ENCODE measurements around the gene KLK7. TPM values are rescaled to one million over a fixed set of nuclear protein-coding genes. Genes with fewer than 3 reads are reported as not detected.

KLK7 gene
- total RNA-seq, 2 experiments from 2014 or later: not detected

GRCh38 chr19:51007488-51007887 is 23.8 kb upstream of the KLK7 start:
- ChIA-PET CTCF (no interaction called here), POLR2A (no interaction called here)
- no peaks in the 10 kb centered on the region for H3K9me3 Mint-ChIP-seq (ENCODE audit: insufficient read depth)
- no peak overlapping the region for H3K27ac Mint-ChIP-seq
- no peak for DNase-seq
- no peaks in the 10 kb centered on the region for H3K36me3 Mint-ChIP-seq (ENCODE audit: low read depth)
- no peak for ATAC-seq
- H3K27me3 Mint-ChIP-seq (ENCODE audit: low read depth): peaks cover 2% of the 10 kb centered on the region
- no peaks in the 10 kb centered on the region for H3K4me1 Mint-ChIP-seq (ENCODE audit: low read depth)
- no peak overlapping the region for H3K4me3 Mint-ChIP-seq

GRCh38 chr19:51006406-51006805 is 22.7 kb upstream of the KLK7 start:
- ChIA-PET CTCF (no interaction called here), POLR2A (interaction anchor here (0.6 kb wide), 1 partner anchor 829 kb away, joined by 4 read pairs; no protein-coding TSS in a partner anchor)

GRCh38 chr19:51005248-51005647 is 21.5 kb upstream of the KLK7 start:
- Mint-ChIP-seq H3K4me1 (ENCODE audit: low read depth) (no peaks in the 10 kb centered on the region), H3K27ac (no peak overlapping the region), H3K36me3 (ENCODE audit: low read depth) (no peaks in the 10 kb centered on the region), H3K9me3 (ENCODE audit: insufficient read depth) (no peaks in the 10 kb centered on the region), H3K27me3 (ENCODE audit: low read depth) (peaks cover 6% of the 10 kb centered on the region), H3K4me3 (no peak overlapping the region)
- CTCF ChIA-PET: no interaction called here
- ATAC-seq (no peak), DNase-seq (no peak)
- POLR2A ChIA-PET: no interaction called here

More at GRCh38 chr19:51006406-51006805, 22.7 kb upstream of the KLK7 start:
- no peaks in the 10 kb centered on the region for H3K36me3 Mint-ChIP-seq (ENCODE audit: low read depth)
- no peaks in the 10 kb centered on the region for H3K9me3 Mint-ChIP-seq (ENCODE audit: insufficient read depth)
- H3K27me3 Mint-ChIP-seq (ENCODE audit: low read depth): peaks cover 6% of the 10 kb centered on the region
- no peak overlapping the region for H3K4me3 Mint-ChIP-seq
- no peak for DNase-seq
- H3K4me1 Mint-ChIP-seq (ENCODE audit: low read depth): no peaks in the 10 kb centered on the region
- ATAC-seq: no peak
- H3K27ac Mint-ChIP-seq: no peak overlapping the region

- ChIA-PET CTCF (no interaction called here), POLR2A (no interaction called here)
- H3K36me3 Mint-ChIP-seq (ENCODE audit: low read depth): no peaks in the 10 kb centered on the region
- H3K27me3 Mint-ChIP-seq (ENCODE audit: low read depth): peaks cover 6% of the 10 kb centered on the region
- no peak overlapping the region for H3K27ac Mint-ChIP-seq
- H3K4me3 Mint-ChIP-seq: no peak overlapping the region
- no peaks in the 10 kb centered on the region for H3K9me3 Mint-ChIP-seq (ENCODE audit: insufficient read depth)
- no peaks in the 10 kb centered on the region for H3K4me1 Mint-ChIP-seq (ENCODE audit: low read depth)
- DNase-seq (no peak), ATAC-seq (no peak)
Observed at GRCh38 chr19:51003316-51003715, 19.6 kb upstream of the KLK7 start.

GRCh38 chr19:51002542-51003311 is 19.0 kb upstream of the KLK7 start:
- Mint-ChIP-seq H3K4me3 (no peak overlapping the region), H3K27ac (no peak overlapping the region), H3K27me3 (ENCODE audit: low read depth) (peaks cover 6% of the 10 kb centered on the region), H3K36me3 (ENCODE audit: low read depth) (no peaks in the 10 kb centered on the region), H3K4me1 (ENCODE audit: low read depth) (no peaks in the 10 kb centered on the region), H3K9me3 (ENCODE audit: insufficient read depth) (no peaks in the 10 kb centered on the region)
- POLR2A ChIA-PET: interaction anchor here (0.7 kb wide), 1 partner anchor 40 kb away, joined by 3 read pairs; no protein-coding TSS in a partner anchor
- DNase-seq (peak; percentile 43), ATAC-seq (peak; percentile 47)
- CTCF ChIA-PET: no interaction called here

- DNase-seq (no peak), ATAC-seq (no peak)
- Mint-ChIP-seq H3K27me3 (ENCODE audit: low read depth) (peaks cover 6% of the 10 kb centered on the region), H3K27ac (no peak overlapping the region), H3K36me3 (ENCODE audit: low read depth) (no peaks in the 10 kb centered on the region), H3K9me3 (ENCODE audit: insufficient read depth) (no peaks in the 10 kb centered on the region), H3K4me1 (ENCODE audit: low read depth) (no peaks in the 10 kb centered on the region), H3K4me3 (no peak overlapping the region)
- CTCF ChIA-PET: no interaction called here
- POLR2A ChIA-PET: interaction anchor here (0.7 kb wide), 1 partner anchor 41 kb away, joined by 3 read pairs; no protein-coding TSS in a partner anchor
Observed at GRCh38 chr19:51002089-51002532, 18.4 kb upstream of the KLK7 start.

- H3K4me1 Mint-ChIP-seq (ENCODE audit: low read depth): no peaks in the 10 kb centered on the region
- DNase-seq (no peak), ATAC-seq (no peak)
- H3K9me3 Mint-ChIP-seq (ENCODE audit: insufficient read depth): no peaks in the 10 kb centered on the region
- CTCF ChIA-PET: no interaction called here
- no peaks in the 10 kb centered on the region for H3K36me3 Mint-ChIP-seq (ENCODE audit: low read depth)
- no peak within 1 kb of the TSS for H3K4me3 Mint-ChIP-seq
- H3K27ac Mint-ChIP-seq: no peak within 1 kb of the TSS
- POLR2A ChIA-PET: interaction anchor here (0.7 kb wide), 1 partner anchor 42 kb away, joined by 3 read pairs; no protein-coding TSS in a partner anchor
- H3K27me3 Mint-ChIP-seq (ENCODE audit: low read depth): peaks cover 6% of the 10 kb centered on the region
Observed at GRCh38 chr19:51001515-51001914, 17.8 kb upstream of the KLK7 start, which contains the start of gene KLK8. Gene KLK8, minus strand, starts transcription at chr19:51001604. Its CDS starts 437 bp downstream, at chr19:51001167.

- H3K4me1 Mint-ChIP-seq (ENCODE audit: low read depth): no peaks in the 10 kb centered on the region
- no peaks in the 10 kb centered on the region for H3K9me3 Mint-ChIP-seq (ENCODE audit: insufficient read depth)
- ATAC-seq (no peak), DNase-seq (no peak)
- POLR2A ChIA-PET: no interaction called here
- H3K4me3 Mint-ChIP-seq: no peak overlapping the region
- H3K27ac Mint-ChIP-seq: no peak overlapping the region
- CTCF ChIA-PET: no interaction called here
- H3K36me3 Mint-ChIP-seq (ENCODE audit: low read depth): no peaks in the 10 kb centered on the region
- H3K27me3 Mint-ChIP-seq (ENCODE audit: low read depth): peaks cover 6% of the 10 kb centered on the region
Observed at GRCh38 chr19:51000981-51001380, 17.3 kb upstream of the KLK7 start.

- no peak overlapping the region for H3K27ac Mint-ChIP-seq
- DNase-seq (no peak), ATAC-seq (no peak)
- no peaks in the 10 kb centered on the region for H3K36me3 Mint-ChIP-seq (ENCODE audit: low read depth)
- H3K9me3 Mint-ChIP-seq (ENCODE audit: insufficient read depth): no peaks in the 10 kb centered on the region
- CTCF ChIA-PET: no interaction called here
- peaks cover 6% of the 10 kb centered on the region for H3K27me3 Mint-ChIP-seq (ENCODE audit: low read depth)
- POLR2A ChIA-PET: no interaction called here
- no peaks in the 10 kb centered on the region for H3K4me1 Mint-ChIP-seq (ENCODE audit: low read depth)
- H3K4me3 Mint-ChIP-seq: no peak overlapping the region
Observed at GRCh38 chr19:51000426-51000825, 16.7 kb upstream of the KLK7 start.

GRCh38 chr19:50998686-50999085 is 15.0 kb upstream of the KLK7 start:
- H3K4me1 Mint-ChIP-seq (ENCODE audit: low read depth): no peaks in the 10 kb centered on the region
- no peak for ATAC-seq

GRCh38 chr19:50998061-50998460 is 14.3 kb upstream of the KLK7 start:
- no peaks in the 10 kb centered on the region for H3K36me3 Mint-ChIP-seq (ENCODE audit: low read depth)
- ATAC-seq (no peak), DNase-seq (no peak)
- H3K27ac Mint-ChIP-seq: no peak overlapping the region
- ChIA-PET CTCF (no interaction called here), POLR2A (no interaction called here)
- peaks cover 4% of the 10 kb centered on the region for H3K27me3 Mint-ChIP-seq (ENCODE audit: low read depth)
- H3K9me3 Mint-ChIP-seq (ENCODE audit: insufficient read depth): no peaks in the 10 kb centered on the region
- H3K4me3 Mint-ChIP-seq: no peak overlapping the region
- no peaks in the 10 kb centered on the region for H3K4me1 Mint-ChIP-seq (ENCODE audit: low read depth)

More at GRCh38 chr19:50998686-50999085, 15.0 kb upstream of the KLK7 start:
- no peaks in the 10 kb centered on the region for H3K36me3 Mint-ChIP-seq (ENCODE audit: low read depth)
- CTCF ChIA-PET: no interaction called here
- H3K27ac Mint-ChIP-seq: no peak overlapping the region
- no peaks in the 10 kb centered on the region for H3K9me3 Mint-ChIP-seq (ENCODE audit: insufficient read depth)
- POLR2A ChIA-PET: no interaction called here
- H3K27me3 Mint-ChIP-seq (ENCODE audit: low read depth): peaks cover 4% of the 10 kb centered on the region
- no peak overlapping the region for H3K4me3 Mint-ChIP-seq
- DNase-seq: no peak

- H3K4me3 Mint-ChIP-seq: no peak overlapping the region
- POLR2A ChIA-PET: no interaction called here
- no peaks in the 10 kb centered on the region for H3K9me3 Mint-ChIP-seq (ENCODE audit: insufficient read depth)
- H3K27me3 Mint-ChIP-seq (ENCODE audit: low read depth): peaks cover 9% of the 10 kb centered on the region
- no peaks in the 10 kb centered on the region for H3K4me1 Mint-ChIP-seq (ENCODE audit: low read depth)
- ATAC-seq (no peak), DNase-seq (no peak)
- H3K36me3 Mint-ChIP-seq (ENCODE audit: low read depth): no peaks in the 10 kb centered on the region
- no peak overlapping the region for H3K27ac Mint-ChIP-seq
- CTCF ChIA-PET: no interaction called here
Observed at GRCh38 chr19:50994129-50994528, 10.4 kb upstream of the KLK7 start.

- POLR2A ChIA-PET: no interaction called here
- DNase-seq (no peak), ATAC-seq (no peak)
- H3K9me3 Mint-ChIP-seq (ENCODE audit: insufficient read depth): no peaks in the 10 kb centered on the region
- no peaks in the 10 kb centered on the region for H3K4me1 Mint-ChIP-seq (ENCODE audit: low read depth)
- H3K27ac Mint-ChIP-seq: no peak overlapping the region
- no peaks in the 10 kb centered on the region for H3K36me3 Mint-ChIP-seq (ENCODE audit: low read depth)
- CTCF ChIA-PET: no interaction called here
- peaks cover 16% of the 10 kb centered on the region for H3K27me3 Mint-ChIP-seq (ENCODE audit: low read depth)
- no peak overlapping the region for H3K4me3 Mint-ChIP-seq
Observed at GRCh38 chr19:50992666-50993035, 8.9 kb upstream of the KLK7 start.
